Motor neuron (in vitro differentiated cells): Measurements from ENCODE around the gene TRIP6. TPM values are rescaled to one million over a fixed set of nuclear protein-coding genes. Genes with fewer than 3 reads are reported as not detected.

ENCODE experiments used
- ATAC-seq, 8 experiments: fragments of 200-7000 bp; cut with Tn5 transposase; replicated peaks in 6 of 8; 2 replicates each; pipeline ENCODE4 v1.8.0; 2021; ENCODE audit warnings: mild to moderate bottlenecking in 8 of 8, moderate library complexity in 8 of 8
- H3K27ac ChIP-seq, 2 donors: fragments of 250-450 bp; sonication (Bioruptor Pico); 2 replicates each; pipeline ENCODE4 v1.9.0; 2021; ENCODE audit warnings: antibody characterized with exemption in 2 of 2, mild to moderate bottlenecking in 2 of 2, moderate library complexity in 1 of 2
- H3K4me1 ChIP-seq, 2 donors: fragments of 250-450 bp; sonication (Bioruptor Pico); replicated peaks in 1 of 2; 2 replicates each; pipeline ENCODE4 v1.6.1; 2021; ENCODE audit warnings: antibody characterized with exemption in 2 of 2, mild to moderate bottlenecking in 2 of 2, moderate library complexity in 1 of 2
- H3K4me3 ChIP-seq, 5 donors: fragments of 250-450 bp; sonication (Bioruptor Pico); 2 replicates each; pipeline ENCODE4 v1.9.0; 2021; ENCODE audit warnings: antibody characterized with exemption in 5 of 5, mild to moderate bottlenecking in 5 of 5, moderate library complexity in 4 of 5
- WGBS, 10 experiments: fragments of 450-650 bp; shearing (Covaris generic); methylation state at CpG; one replicate each; pipeline ENCODE4 v1.0.0; 2022; 5-methylcytosine and 5-hydroxymethylcytosine counted together
- in situ Hi-C, 9 experiments: fragments of 400-800 bp; cut with MboI; loops; one replicate each; pipeline ENCODE4 v1.15.0; 2021; ENCODE audit warnings: low sequenced_read_pairs in 9 of 9, low pct_unique_long_range_greater_than_20kb in 2 of 9; ENCODE audit not compliant: unreplicated experiment in 9 of 9
- total RNA-seq, 8 experiments: library from RNA; unstranded; fragments of 300-600 nt; gene quantifications; 2 replicates each; pipeline versions ENCODE4 v1.2.3 to v1.2.4, GENCODE V29; 2022

Gene TRIP6
- total RNA-seq, 8 experiments from 2014 or later, result 3.0 to 90.1 (median 22.4) TPM

DNA sequence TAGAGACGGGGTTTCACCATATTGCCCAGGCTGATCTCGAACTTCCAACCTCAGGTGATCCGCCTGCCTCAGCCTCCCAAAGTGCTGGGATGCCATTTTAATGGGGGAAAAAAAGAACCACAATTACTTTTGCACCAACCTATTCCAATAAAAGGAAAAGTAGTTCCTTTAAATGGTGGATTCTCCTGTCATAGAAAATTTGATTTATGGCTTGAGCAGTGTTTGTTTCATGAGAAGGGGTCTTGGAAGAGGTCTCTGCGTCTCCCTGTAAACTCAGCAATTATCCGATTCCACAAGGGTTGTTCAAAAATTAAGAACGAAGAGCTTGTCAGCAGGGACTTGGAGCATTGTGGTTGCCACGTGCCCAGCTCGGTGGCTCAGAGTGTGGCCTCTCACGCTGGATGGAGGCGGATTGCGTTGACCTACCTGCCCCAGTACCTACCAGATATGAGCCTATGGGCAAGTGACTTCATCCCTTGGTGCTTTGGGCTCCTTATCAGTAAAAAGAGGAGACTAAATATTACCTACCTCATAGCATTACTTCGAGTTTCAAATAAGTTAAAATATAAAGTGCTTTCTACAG lies 2.8 kb upstream of the TRIP6 start:
- H3K27ac ChIP-seq, result no peak overlapping the region
- no peak for ATAC-seq
- in situ Hi-C loops, result loop anchor here in 7 of 9 experiments (25.0 kb wide), 2 partner anchors 152 to 402 kb away; partner anchors contain the start of genes SPACDR (in 5 of the 7), EPO (in 4 of the 7) and POP7 (in 4 of the 7)

DNA sequence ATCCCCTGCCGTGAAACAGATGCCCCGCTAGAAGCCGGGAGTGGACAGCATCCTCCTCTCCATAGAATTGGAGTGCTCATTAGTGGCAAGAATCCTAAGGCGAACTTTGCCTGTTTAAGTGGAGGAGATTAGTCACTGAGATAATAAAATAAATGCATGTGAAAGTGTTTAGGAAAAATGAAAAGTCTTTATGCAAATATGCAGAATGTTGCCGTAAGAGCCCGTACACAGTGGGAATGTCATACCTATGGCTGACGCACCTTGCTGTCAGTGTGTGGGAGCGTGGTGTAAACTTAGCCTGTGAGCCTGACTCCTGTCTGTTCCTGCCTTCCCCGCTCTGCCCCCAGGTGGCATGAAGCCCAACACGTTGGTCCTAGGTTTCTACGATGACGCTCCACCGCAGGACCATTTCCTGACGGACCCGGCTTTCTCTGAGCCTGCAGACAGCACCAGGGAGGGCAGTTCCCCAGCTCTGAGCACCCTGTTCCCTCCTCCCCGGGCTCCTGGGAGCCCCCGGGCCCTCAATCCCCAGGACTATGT lies 1.7 kb upstream of the TRIP6 start:
- in situ Hi-C loops, result loop anchor here in 7 of 9 experiments (25.0 kb wide), 2 partner anchors 153 to 403 kb away; partner anchors contain the start of genes SPACDR (in 5 of the 7), EPO (in 4 of the 7) and POP7 (in 4 of the 7)
- Histone ChIP-seq H3K4me1 (peaks cover 12 to 21% of the 10 kb centered on the region in 2 donors), H3K27ac (no peak overlapping the region), H3K4me3 (no peak overlapping the region)
- peak in 1 of 8 experiments; percentile 46 for ATAC-seq
- 15 to 100% (median 85%) methylated on average over 1 to 8 of the region's 17 CpGs; no CpG with 5 or more reads in 4 of the 10 experiments for WGBS, 10 experiments

More for the DNA sequence above, 2.8 kb upstream of the TRIP6 start:
- H3K4me3 ChIP-seq, result no peak overlapping the region
- peaks cover 12 to 21% of the 10 kb centered on the region in 2 donors for H3K4me1 ChIP-seq
- 75 to 94% (median 83%) methylated on average over 1 to 11 of the region's 12 CpGs; no CpG with 5 or more reads in 2 of the 10 experiments for WGBS, 10 experiments

DNA sequence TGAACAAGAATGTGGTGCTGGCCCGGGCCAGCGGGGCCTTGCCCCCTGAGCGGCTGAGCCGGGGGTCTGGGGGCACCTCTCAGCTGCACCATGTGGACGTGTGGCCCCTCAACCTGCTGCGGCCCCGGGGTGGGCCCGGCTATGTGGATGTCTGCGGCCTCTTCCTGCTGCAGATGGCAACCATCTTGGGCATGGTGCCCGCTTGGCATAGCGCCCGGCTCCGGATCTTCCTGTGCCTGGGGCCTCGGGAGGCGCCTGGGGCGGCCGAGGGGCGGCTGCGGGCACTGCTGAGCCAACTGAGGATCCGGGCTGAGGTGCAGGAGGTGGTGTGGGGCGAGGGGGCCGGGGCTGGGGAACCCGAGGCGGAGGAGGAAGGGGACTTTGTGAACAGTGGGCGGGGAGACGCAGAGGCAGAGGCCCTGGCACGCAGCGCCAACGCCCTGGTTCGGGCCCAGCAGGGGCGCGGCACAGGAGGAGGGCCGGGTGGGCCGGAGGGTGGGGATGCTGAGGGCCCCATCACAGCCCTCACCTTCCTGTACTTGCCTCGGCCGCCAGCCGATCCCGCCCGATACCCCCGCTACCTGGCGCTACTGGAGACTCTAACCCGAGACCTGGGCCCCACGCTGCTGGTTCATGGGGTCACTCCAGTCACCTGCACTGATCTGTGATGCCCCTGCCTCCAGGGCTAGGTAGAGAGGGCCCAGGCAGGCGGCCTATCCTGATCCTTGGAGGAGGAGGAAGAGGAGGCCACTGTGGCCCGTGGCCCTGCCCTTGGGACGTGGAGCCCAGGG lies 1.1 kb upstream of the TRIP6 start:
- ATAC-seq, result peak in 3 of 8 experiments; percentile 0 to 61 (median 6)
- Histone ChIP-seq H3K4me1 (peaks cover 12 to 21% of the 10 kb centered on the region in 2 donors), H3K4me3 (peak overlapping the region in 1 of 5 donors; percentile 36), H3K27ac (no peak overlapping the region)
- in situ Hi-C loops, result loop anchor here in 7 of 9 experiments (25.0 kb wide), 2 partner anchors 154 to 404 kb away; partner anchors contain the start of genes SPACDR (in 5 of the 7), EPO (in 4 of the 7) and POP7 (in 4 of the 7)
- WGBS, 10 experiments, result 80 to 100% methylated on average over 2 to 3 of the region's 46 CpGs; no CpG with 5 or more reads in 8 of the 10 experiments

DNA sequence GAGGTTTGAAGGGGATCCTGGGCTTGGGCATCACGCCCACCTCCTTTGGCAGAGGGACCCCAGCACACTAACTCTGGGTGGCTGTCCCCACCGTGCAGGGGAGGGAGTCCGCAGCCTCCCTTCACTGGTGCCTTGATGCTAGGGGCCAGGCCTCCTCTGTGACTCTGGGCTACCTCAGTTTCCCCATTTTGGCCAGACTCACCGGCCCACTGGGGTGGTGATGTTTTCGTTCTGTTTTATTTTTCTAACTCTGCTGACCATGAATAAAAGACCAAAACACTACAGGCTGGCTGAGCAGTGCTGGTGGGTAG lies 503 bp upstream of the TRIP6 start:
- WGBS, 10 experiments, result 20% methylated on average over 1 of the region's 5 CpGs; no CpG with 5 or more reads in 9 of the 10 experiments
- no peak overlapping the region for H3K27ac ChIP-seq
- peak in 4 of 8 experiments; percentile 1 to 6 (median 2) for ATAC-seq
- peaks cover 12 to 21% of the 10 kb centered on the region in 2 donors for H3K4me1 ChIP-seq
- in situ Hi-C loops, result loop anchor here in 7 of 9 experiments (25.0 kb wide), 2 partner anchors 154 to 404 kb away; partner anchors contain the start of genes SPACDR (in 5 of the 7), EPO (in 4 of the 7) and POP7 (in 4 of the 7)
- H3K4me3 ChIP-seq, result peak overlapping the region in 3 of 5 donors; percentile 17 to 36 (median 24)

DNA sequence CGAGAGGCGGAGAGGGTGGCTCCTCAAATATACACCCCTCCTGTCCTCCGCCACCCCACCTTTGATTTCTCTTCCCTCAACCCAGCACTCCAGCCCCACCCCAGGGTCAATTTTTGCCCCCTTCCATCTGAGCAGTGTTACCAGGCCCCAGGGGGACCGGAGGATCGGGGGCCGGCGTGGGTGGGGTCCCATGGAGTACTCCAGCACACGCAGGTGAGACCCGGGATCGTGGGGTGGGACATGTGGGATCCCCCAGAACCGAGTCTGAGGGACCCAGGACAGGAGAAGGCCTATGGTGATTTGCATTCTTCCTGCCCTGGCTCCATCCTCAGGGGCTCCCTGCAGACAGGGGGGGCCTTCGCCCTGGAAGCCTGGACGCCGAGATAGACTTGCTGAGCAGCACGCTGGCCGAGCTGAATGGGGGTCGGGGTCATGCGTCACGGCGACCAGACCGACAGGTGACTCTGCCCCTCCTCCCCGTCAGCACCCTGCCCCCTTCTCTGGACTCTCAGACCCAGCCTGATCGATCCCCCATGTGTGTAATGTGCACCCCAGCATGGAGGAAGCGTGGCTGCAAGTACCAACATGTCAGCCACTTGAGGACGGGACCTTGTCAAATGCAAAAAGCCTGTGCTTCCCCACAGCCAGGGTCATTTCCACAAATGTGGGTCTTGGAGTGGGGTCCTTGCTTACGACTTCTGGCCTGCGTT lies 744 bp downstream of the TRIP6 start:
- Histone ChIP-seq H3K4me1 (peaks cover 12 to 21% of the 10 kb centered on the region in 2 donors), H3K27ac (peak overlapping the region in 1 of 2 donors; percentile 39), H3K4me3 (peak overlapping the region; percentile 5 to 36 (median 24))
- 23 to 80% (median 33%) methylated on average over 1 to 5 of the region's 27 CpGs; no CpG with 5 or more reads in 7 of the 10 experiments for WGBS, 10 experiments
- in situ Hi-C loops, result loop anchor here in 7 of 9 experiments (25.0 kb wide), 2 partner anchors 156 to 406 kb away; partner anchors contain the start of genes SPACDR (in 5 of the 7), EPO (in 4 of the 7) and POP7 (in 4 of the 7)
- peak in 7 of 8 experiments; percentile 3 to 20 (median 6) for ATAC-seq

DNA sequence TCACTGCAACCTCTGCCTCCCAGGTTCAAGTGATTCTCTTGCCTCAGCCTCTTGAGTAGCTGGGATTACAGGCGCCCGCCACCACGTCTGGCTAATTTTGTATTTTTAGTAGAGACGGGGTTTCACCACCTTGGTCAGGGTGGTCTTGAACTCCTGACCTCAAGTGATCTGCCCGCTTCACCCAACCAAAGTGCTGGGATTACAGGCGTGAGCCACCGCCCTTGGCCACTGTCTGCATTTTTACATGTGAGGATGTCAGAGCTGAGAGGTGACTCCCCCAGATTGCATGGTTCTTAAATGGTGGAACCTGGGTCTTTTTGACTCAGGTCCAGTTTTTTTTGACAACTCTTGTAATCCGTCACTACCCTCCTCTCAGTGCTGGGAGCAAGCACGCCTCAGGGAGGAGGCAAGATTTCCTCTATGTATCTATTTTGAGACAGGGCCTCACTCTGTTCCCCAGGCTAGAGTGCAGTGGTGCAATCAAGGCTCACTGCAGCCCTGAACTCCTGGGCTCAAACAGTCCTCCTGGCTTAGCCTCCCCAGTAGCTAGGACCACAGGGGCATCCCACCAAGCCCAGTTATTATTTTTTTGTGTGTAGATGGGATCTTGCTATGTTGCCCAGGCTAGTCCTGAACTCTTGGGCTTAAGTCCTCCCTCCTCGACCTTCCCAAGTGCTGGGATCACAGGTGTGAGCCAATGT lies 6.6 kb downstream of the TRIP6 start:
- Histone ChIP-seq H3K27ac (peak overlapping the region; percentile 97 to 98), H3K4me3 (peak overlapping the region; percentile 70 to 98 (median 91)), H3K4me1 (peaks cover 15 to 19% of the 10 kb centered on the region in 2 donors)
- no peak for ATAC-seq
- 60 to 96% (median 93%) methylated on average over 1 to 5 of the region's 10 CpGs; no CpG with 5 or more reads in 6 of the 10 experiments for WGBS, 10 experiments
- in situ Hi-C loops, result loop anchor here in 7 of 9 experiments (25.0 kb wide), 2 partner anchors 161 to 411 kb away; partner anchors contain the start of genes SPACDR (in 5 of the 7), EPO (in 4 of the 7) and POP7 (in 4 of the 7)

DNA sequence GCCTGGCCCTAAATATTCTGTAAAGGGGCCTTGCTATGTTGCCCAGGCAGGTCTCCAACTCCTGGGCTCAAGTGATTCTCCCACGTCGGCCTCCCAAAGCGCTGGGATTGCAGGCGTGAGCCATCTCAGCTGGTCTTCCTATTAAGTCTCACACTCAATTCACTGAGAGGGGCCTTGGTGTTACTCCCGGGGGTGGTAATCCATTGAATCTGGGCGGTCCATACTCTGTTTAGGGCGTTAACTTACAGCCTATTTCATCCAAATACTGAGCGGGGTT lies 7.1 kb downstream of the TRIP6 start:
- Histone ChIP-seq H3K4me3 (peak overlapping the region; percentile 70 to 98 (median 91)), H3K4me1 (peaks cover 15 to 19% of the 10 kb centered on the region in 2 donors), H3K27ac (peak overlapping the region; percentile 97 to 98)
- in situ Hi-C loops, result loop anchor here in 7 of 9 experiments (25.0 kb wide), 2 partner anchors 162 to 412 kb away; partner anchors contain the start of genes SPACDR (in 5 of the 7), EPO (in 4 of the 7) and POP7 (in 4 of the 7)
- peak in 4 of 8 experiments; percentile 0 to 8 (median 2) for ATAC-seq
- WGBS, 10 experiments, result 18 to 80% (median 37%) methylated on average over 1 to 3 of the region's 8 CpGs; no CpG with 5 or more reads in 4 of the 10 experiments

DNA sequence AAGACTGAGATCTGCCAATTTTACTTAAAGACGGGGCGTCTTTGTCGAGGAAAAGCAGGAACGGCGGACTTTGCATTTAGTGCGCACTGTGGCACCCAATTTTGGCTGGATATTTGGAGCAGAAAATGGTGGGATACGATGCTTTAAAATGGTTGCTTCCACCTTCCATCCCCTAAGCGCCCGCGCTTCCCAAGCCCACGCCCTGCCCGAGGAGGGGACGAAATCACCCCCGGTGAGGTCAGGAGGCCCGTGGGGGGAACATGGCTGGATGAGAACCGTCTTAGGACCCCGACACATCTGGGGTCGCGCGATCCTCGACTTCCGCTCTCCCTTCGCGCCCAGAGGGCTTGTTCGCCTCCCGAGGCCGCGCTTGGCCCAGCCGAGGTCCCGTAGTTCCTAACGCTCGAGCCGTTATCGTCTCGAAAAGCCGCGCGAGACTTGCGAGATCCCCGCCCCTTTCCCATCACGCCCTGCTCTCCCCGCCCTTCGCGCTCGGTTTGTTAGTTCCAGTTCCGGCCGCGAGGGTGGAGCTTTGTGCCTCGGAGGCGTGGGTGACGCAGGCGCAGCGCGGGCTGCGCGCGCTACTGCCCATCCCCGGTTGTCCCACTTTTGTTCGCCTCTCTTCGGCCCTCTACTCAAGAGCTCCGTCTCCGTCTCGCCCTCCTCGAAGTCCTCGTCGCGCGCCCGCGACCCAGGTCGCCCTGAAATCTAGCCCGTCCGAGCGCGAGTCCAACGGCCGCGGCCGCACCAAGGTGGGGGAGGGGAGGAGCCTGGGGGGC lies 7.6 kb downstream of the TRIP6 start, which contains the start of gene SRRT:
TSS of gene SRRT (plus strand) at position 527 of the 779 bp plus-strand sequence. CDS start 488 bp downstream, outside the sequence.
- in situ Hi-C loops, result loop anchor here in 7 of 9 experiments (25.0 kb wide), 5 partner anchors 162 to 413 kb away; partner anchors contain the start of genes SPACDR (in 5 of the 7), EPO (in 4 of the 7), POP7 (in 4 of the 7) and NAT16 (in 1 of the 7)
- Histone ChIP-seq H3K4me3 (peak within 1 kb of the TSS; percentile 70 to 98 (median 91)), H3K4me1 (peaks cover 15 to 19% of the 10 kb centered on the region in 2 donors), H3K27ac (peak within 1 kb of the TSS; percentile 97 to 98)
- peak; percentile 88 to 96 (median 94) for ATAC-seq
- 0 to 17% (median 0%) methylated on average over 1 to 25 of the region's 79 CpGs; no CpG with 5 or more reads in 2 of the 10 experiments for WGBS, 10 experiments

DNA sequence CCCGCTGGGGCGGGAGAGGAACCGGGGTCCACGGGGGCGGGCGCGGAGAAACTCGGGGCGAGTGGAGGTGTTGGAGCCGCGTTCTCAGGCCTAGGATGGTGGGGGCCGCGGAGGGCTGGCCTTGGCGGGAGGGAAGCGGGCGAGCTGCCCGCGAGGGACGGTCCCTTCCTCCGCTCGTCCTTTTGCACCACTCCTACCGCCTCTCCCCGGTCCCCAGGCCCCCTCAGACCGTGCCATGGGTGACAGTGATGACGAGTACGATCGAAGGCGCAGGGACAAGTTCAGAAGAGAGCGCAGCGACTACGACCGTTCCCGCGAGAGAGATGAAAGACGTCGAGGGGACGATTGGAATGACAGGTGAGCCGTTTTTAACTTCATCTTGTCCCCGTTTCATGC lies 8.2 kb downstream of the TRIP6 start:
- in situ Hi-C loops, result loop anchor here in 2 of 9 experiments (25.0 kb wide), 3 partner anchors 187 to 412 kb away; partner anchors contain the start of gene NAT16 (in 1 of the 2)
- H3K4me3 ChIP-seq, result peak overlapping the region; percentile 70 to 98 (median 91)
- ATAC-seq, result peak; percentile 25 to 46 (median 36)
- peak overlapping the region; percentile 97 to 98 for H3K27ac ChIP-seq
- WGBS, 10 experiments, result 0% methylated on average over 2 to 7 of the region's 39 CpGs; no CpG with 5 or more reads in 6 of the 10 experiments
- peaks cover 15 to 19% of the 10 kb centered on the region in 2 donors for H3K4me1 ChIP-seq

DNA sequence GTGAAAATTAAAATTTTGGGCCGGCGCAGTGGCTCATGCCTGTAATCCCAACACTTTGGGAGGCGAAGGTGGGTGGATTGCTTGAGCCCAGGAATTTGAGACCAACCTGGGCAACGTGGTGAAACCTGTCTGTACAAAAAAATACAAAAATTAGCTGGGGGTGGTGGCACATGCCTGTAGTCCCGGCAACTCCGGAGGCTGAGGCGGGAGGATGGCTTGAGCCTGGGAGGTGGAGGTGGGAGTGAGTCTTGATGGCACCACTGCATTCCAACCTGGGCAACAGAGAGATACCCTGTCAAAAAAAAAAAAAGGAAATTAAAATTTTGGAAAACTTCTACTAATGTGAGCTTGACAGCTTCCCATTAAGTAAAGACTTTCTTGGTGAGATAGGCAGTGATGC lies 10.8 kb downstream of the TRIP6 start:
- Histone ChIP-seq H3K27ac (no peak overlapping the region), H3K4me1 (peaks cover 15 to 19% of the 10 kb centered on the region in 2 donors), H3K4me3 (no peak overlapping the region)
- WGBS, 10 experiments, result 68 to 100% (median 90%) methylated on average over 2 to 7 of the region's 7 CpGs; no CpG with 5 or more reads in 2 of the 10 experiments
- in situ Hi-C loops, result loop anchor here in 2 of 9 experiments (25.0 kb wide), 3 partner anchors 184 to 409 kb away; partner anchors contain the start of gene NAT16 (in 1 of the 2)
- ATAC-seq, result no peak
